ENCODE measurements around the gene ADAMTS14.
"Not testable (repeated sequence)": the region's sequence is repeated elsewhere in the genome, so short reads cannot be mapped to it uniquely, and the experiment has no call there.

GRCh38 chr10:70770516-70770915, 98.2 kb downstream of the ADAMTS14 start:
- not testable (repeated sequence) for TF ChIP-seq CTCF, POLR2A, EP300 (IDR thresholded peaks at IDR 0.05)
